ENCODE measurements around the gene IMMP2L.

DNA sequence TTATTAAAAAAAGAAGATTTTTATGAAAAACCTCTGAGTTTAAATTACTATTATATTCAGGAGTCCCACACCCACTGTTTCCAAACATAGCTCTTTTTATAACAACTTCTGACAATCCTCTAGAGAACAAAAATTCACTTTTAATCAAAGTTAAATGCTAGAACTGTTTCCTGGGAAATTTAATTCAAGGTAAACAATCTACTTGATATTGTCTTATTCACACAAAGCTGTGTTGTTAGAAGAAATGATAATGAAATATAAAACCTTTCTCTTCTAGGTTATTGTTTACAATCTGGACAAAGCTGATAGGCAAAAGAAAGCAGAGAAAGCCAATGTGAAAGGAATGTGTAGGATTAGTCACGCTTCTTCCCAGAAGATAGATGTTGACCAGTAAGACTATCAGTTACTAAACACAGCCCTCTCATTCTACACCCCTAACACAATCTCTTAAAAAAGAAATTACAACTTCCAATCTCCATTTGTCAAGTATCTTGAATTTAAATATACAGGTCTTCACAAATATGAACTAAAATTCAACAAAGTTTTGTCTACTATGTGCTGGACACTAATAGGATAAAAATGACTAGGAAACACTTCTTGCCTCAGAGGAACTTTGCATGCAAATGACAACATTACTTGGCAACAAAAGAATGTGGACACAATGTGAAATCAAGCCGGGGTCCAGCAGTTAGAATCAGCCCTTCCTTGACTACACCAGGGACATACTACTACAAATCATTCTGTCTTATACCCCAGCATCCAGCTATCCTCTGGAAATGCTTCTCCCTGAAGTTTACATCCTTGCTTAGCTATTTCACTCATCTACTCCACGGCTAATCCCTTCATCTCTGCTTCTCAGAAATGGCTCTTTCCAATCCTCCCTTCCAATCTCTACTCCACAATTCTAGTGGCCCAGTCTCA, 123.7 kb downstream of the IMMP2L start:
- no peak for TF ChIP-seq JUND (IDR thresholded peaks at IDR 0.05)
- TF ChIP-seq, protein P1, sequence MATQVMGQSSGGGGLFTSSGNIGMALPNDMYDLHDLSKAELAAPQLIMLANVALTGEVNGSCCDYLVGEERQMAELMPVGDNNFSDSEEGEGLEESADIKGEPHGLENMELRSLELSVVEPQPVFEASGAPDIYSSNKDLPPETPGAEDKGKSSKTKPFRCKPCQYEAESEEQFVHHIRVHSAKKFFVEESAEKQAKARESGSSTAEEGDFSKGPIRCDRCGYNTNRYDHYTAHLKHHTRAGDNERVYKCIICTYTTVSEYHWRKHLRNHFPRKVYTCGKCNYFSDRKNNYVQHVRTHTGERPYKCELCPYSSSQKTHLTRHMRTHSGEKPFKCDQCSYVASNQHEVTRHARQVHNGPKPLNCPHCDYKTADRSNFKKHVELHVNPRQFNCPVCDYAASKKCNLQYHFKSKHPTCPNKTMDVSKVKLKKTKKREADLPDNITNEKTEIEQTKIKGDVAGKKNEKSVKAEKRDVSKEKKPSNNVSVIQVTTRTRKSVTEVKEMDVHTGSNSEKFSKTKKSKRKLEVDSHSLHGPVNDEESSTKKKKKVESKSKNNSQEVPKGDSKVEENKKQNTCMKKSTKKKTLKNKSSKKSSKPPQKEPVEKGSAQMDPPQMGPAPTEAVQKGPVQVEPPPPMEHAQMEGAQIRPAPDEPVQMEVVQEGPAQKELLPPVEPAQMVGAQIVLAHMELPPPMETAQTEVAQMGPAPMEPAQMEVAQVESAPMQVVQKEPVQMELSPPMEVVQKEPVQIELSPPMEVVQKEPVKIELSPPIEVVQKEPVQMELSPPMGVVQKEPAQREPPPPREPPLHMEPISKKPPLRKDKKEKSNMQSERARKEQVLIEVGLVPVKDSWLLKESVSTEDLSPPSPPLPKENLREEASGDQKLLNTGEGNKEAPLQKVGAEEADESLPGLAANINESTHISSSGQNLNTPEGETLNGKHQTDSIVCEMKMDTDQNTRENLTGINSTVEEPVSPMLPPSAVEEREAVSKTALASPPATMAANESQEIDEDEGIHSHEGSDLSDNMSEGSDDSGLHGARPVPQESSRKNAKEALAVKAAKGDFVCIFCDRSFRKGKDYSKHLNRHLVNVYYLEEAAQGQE (IDR thresholded peaks at IDR 0.05; ENCODE audit: low read depth, low read length) = no peak

Data from SK-N-SH (cell line).